GM18951 (cell line): ENCODE results near the gene PRKG1.

Experiments
- POLR2A ChIP-seq: IDR thresholded peaks from 4 replicates; pipeline ENCODE4 v1.6.1; 2011; ENCODE audit warnings: mild to moderate bottlenecking; ENCODE audit not compliant: insufficient read length, insufficient read depth; ENCODE audit errors: extremely low read depth
- in situ Hi-C: fragments of 300-500 bp; cut with MboI; formaldehyde crosslinking; loops from one replicate; pipeline ENCODE4 v1.12.0; 2022; ENCODE audit warnings: low sequenced_read_pairs, mixed read lengths, inconsistent platforms; ENCODE audit not compliant: unreplicated experiment

The PRKG1 gene

GRCh38 chr10:52316500-52316899 is 1242.2 kb downstream of the PRKG1 start:
- no peak for TF ChIP-seq POLR2A
- in situ Hi-C loops = loop anchor here (25.0 kb wide), 1 partner anchor 171 kb away; no protein-coding TSS in a partner anchor

DNA sequence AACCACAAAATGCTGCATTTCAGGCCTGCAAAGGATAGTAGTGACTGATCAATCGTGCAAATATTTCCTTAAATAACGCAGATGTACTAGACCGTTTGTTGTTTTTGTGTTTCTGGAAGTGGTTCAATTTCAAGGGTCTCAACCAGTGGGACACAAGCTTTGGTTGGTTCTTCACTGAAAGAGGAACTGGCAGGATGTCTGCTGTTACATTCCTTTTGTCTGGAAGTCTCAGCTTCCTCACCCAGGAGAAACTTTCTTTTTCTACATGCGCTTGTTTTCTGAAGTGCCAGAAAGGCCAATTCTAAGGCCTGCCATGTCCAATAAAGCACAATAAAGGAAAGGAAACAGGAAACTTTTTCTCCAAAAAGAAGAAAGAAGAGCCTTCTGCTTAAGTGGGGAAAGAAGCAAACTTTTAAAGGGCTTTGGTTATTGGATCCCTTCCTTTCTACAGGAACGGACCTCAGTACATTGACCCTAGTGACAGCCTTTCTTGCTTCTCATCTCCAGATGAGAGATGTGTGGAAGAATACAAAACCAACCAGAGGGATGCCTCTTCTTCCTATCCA is 1243.9 kb downstream of the PRKG1 start:
- in situ Hi-C loops = loop anchor here (25.0 kb wide), 1 partner anchor 169 kb away; no protein-coding TSS in a partner anchor
- TF ChIP-seq POLR2A = no peak

DNA sequence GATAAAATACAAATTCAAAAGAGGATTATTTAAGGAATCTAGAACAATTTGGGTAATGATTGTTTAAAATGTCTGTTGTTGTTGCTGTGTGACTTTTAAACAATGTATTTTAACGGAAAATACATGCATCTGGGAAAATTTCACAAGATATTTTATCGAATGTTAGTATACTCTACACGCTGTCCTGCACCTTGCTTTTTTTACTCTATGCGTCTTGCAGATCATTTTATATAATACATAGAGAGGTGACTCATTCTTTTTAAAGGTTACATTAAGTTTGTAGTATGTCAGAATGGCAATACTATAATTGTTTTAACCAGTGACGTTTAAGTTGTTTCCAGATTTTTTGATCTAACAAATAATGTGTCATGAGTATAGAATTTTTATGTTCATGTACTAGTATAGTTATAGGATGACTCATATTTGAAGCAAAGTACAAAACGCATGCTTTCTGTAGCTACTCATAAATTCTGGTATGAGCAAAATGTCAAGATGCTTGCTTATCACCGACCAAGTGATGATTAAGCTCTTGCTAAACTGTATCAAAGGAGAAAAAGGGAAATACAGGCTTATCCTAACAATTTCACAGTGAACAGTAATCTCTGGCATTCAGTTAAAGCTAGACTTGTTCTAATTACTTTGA is 1244.7 kb downstream of the PRKG1 start:
- in situ Hi-C loops = loop anchor here (25.0 kb wide), 1 partner anchor 168 kb away; no protein-coding TSS in a partner anchor
- no peak for TF ChIP-seq POLR2A

- in situ Hi-C loops = loop anchor here (25.0 kb wide), 1 partner anchor 167 kb away; no protein-coding TSS in a partner anchor
- no peak for TF ChIP-seq POLR2A
Measured at GRCh38 chr10:52319926-52320325, 1245.6 kb downstream of the PRKG1 start.

- in situ Hi-C loops = loop anchor here (25.0 kb wide), 1 partner anchor 165 kb away; no protein-coding TSS in a partner anchor
- no peak for TF ChIP-seq POLR2A
Measured at GRCh38 chr10:52322323-52322722, 1248.0 kb downstream of the PRKG1 start.

DNA sequence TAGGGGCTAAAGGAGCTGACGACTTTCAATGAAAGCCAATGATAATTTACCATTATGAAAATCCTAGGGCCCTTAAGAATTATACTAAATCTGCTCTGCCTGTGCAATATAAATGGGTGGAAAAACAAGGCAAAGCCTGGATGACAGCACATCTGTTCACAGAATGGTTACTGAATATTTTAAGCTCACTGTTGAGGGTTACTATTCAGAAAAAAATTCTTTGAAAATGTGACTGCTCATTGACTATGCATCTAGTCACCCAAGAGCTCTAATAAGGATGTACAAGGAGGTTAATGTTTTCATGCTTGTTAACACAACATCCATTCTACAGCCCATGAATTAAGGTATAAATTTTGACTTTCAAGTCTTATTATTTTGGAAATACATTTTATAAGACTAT is 1248.6 kb downstream of the PRKG1 start:
- no peak for TF ChIP-seq POLR2A
- in situ Hi-C loops = loop anchor here (25.0 kb wide), 1 partner anchor 164 kb away; no protein-coding TSS in a partner anchor

- in situ Hi-C loops = no loop called here
- no peak for TF ChIP-seq POLR2A
Measured at GRCh38 chr10:52326382-52326781, 1252.1 kb downstream of the PRKG1 start.

DNA sequence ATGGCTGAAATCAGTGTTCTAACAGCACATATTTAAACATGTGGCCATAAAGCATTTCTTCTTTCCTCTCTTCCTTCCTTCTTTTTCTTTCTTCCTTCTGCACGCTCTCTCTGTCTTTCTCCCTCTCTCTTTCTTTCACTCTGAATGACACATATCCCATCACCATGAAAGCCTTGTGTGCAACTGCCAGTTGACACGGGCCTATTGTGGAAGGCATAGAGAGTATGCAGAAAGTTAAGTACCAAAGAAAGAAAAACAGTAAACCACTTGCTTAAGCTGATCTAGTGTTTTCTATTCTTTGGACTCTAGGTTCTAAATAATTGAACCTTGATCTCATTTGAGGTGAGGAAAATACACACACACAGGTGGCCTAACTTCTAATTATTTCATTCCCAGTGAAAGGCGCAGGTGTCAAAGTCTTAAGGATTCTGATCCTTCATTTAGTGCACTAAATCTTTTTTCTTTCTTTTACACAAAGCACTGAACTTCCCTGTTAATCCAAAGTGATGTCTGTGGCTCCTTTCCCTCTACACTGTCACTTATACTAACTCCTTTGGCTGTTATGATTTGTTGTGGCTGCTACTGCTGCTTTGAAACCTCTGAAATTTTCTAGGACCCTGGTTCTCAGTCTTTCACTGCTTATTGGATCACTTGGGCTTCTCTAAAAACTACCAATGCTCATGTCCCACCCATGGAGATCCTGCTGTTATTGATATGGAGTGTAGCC is 1257.5 kb downstream of the PRKG1 start:
- in situ Hi-C loops = no loop called here
- no peak for TF ChIP-seq POLR2A

DNA sequence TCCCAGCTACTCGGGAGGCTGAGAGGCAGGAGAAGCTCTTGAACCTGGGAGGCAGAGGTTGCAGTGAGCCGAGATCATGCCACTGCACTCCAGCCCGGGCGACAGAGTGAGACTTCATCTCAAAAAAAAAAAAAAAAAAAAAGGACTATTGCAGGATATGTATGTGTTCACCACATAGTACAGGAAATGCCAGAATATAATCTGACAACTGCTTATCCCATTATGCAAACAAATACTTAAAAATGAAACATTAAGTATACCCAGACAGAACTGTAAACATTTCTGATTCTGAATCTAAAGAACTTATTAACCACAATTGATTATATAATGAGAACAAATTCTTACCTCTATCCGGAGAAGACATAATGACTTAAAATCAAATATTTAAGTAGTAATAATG is 1258.5 kb downstream of the PRKG1 start:
- in situ Hi-C loops = no loop called here
- TF ChIP-seq POLR2A = no peak

- no peak for TF ChIP-seq POLR2A
- in situ Hi-C loops = no loop called here
Measured at GRCh38 chr10:52334595-52334994, 1260.3 kb downstream of the PRKG1 start.

DNA sequence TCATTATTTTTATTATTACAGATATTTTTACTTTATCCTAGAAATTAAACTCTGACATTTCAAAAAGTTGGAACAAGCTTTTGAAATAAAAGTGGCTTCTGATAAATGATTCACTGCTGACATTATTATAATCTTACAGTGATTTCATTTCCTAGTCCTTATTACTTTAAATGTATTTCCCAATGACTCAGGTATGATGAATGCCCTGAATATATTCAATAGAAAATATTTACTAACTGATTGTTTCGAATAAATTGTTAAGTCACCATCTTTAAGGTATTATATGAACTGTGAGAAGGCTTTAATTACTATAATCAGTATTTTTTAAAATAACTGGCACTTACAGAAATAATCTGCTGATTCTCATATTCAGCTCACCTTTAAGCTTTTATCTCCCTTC is 1261.4 kb downstream of the PRKG1 start:
- in situ Hi-C loops = no loop called here
- TF ChIP-seq POLR2A = no peak

- no peak for TF ChIP-seq POLR2A
- in situ Hi-C loops = no loop called here
Measured at GRCh38 chr10:52337225-52337624, 1262.9 kb downstream of the PRKG1 start.

DNA sequence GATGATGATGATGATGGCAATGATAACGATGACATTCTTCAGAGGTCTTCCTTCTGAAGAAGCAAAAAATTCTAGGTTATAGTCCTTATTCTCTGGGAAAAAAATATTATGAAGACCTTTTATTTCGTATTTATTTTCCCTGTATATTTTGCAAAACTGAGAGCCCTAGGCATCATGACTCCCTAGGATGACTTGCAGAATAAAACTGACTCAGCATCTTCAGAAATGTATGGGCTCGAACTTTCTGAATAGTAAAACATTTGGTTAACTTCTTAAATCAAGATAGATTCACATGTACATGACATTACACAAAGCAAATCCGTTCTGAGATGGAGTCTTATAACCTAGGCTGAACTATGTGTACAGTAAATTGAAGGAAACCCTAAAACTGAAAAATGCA is 1269.2 kb downstream of the PRKG1 start:
- in situ Hi-C loops = no loop called here

More for the DNA sequence above, 1269.2 kb downstream of the PRKG1 start:
- no peak for TF ChIP-seq POLR2A
